GM19023 (cell line): Measurements from ENCODE around the gene HOXA7.

ENCODE experiments used
- ATAC-seq: cut with Tn5 transposase; IDR thresholded peaks from one replicate; pipeline ENCODE4 v1.9.1; 2021; ENCODE audit warnings: mild to moderate bottlenecking, moderate library complexity; ENCODE audit not compliant: unreplicated experiment

Gene HOXA7

GRCh38 chr7:27182861-27183681, 26.6 kb upstream of the HOXA7 start:
- no peak for ATAC-seq

GRCh38 chr7:27182285-27182841, 25.9 kb upstream of the HOXA7 start:
- no peak for ATAC-seq

- no peak for ATAC-seq
These were observed 25.4 kb upstream of the HOXA7 start for GRCh38 chr7:27181795-27182275.

- no peak for ATAC-seq
These were observed 24.3 kb upstream of the HOXA7 start for GRCh38 chr7:27180431-27181420.

GRCh38 chr7:27179503-27180430, 23.3 kb upstream of the HOXA7 start:
- ATAC-seq = no peak

GRCh38 chr7:27179030-27179429, 22.6 kb upstream of the HOXA7 start:
- ATAC-seq = no peak

- no peak for ATAC-seq
These were observed 21.9 kb upstream of the HOXA7 start for GRCh38 chr7:27178366-27178765.

- no peak for ATAC-seq
These were observed 21.4 kb upstream of the HOXA7 start for GRCh38 chr7:27177795-27178320.

- ATAC-seq = no peak
These were observed 20.7 kb upstream of the HOXA7 start for GRCh38 chr7:27176962-27177794.

GRCh38 chr7:27176524-27176845, 20.0 kb upstream of the HOXA7 start:
- ATAC-seq = no peak

- no peak for ATAC-seq
These were observed 19.4 kb upstream of the HOXA7 start for GRCh38 chr7:27175626-27176523.

GRCh38 chr7:27174874-27175625, 18.6 kb upstream of the HOXA7 start:
- ATAC-seq = no peak

GRCh38 chr7:27173956-27174873, 17.7 kb upstream of the HOXA7 start, which contains the start of gene HOXA10:
TSS of gene HOXA10 (minus strand) at chr7:27174320. CDS start at chr7:27174306, 14 bp downstream.
- ATAC-seq = no peak

GRCh38 chr7:27173511-27173955, 17.1 kb upstream of the HOXA7 start:
- ATAC-seq = no peak

GRCh38 chr7:27172823-27173510, 16.5 kb upstream of the HOXA7 start:
- ATAC-seq = no peak
